RWPE2 (cell line): ENCODE data around the gene ARL1.

Experiments used
- ATAC-seq: fragments of 200-7000 bp; cut with Tn5 transposase; 3 replicates; pipeline ENCODE4 v1.9.1; 2021; ENCODE audit warnings: low read depth
- DNase-seq: peaks from one replicate; pipeline ENCODE4 v3.0.0-alpha.2; 2020; ENCODE audit warnings: low spot score
- H3K27ac ChIP-seq: fragments of 450-650 bp; 2 replicates; pipeline ENCODE4 v1.5.1; 2017; ENCODE audit warnings: mild to moderate bottlenecking; ENCODE audit not compliant: poor library complexity, severe bottlenecking
- H3K27me3 ChIP-seq: fragments of 250-450 bp; sonication (Bioruptor Pico); 2 replicates; pipeline ENCODE4 v1.5.1; 2021; ENCODE audit warnings: mild to moderate bottlenecking, moderate library complexity; ENCODE audit not compliant: insufficient read depth, poor library complexity, severe bottlenecking
- H3K36me3 ChIP-seq: fragments of 250-450 bp; sonication (Bioruptor Pico); 2 replicates; pipeline ENCODE4 v1.5.1; 2020; ENCODE audit warnings: low read depth, mild to moderate bottlenecking, moderate library complexity
- H3K4me1 ChIP-seq: fragments of 250-450 bp; sonication (Bioruptor Pico); 2 replicates; pipeline ENCODE4 v1.5.1; 2021; ENCODE audit warnings: mild to moderate bottlenecking, moderate library complexity; ENCODE audit not compliant: insufficient read depth, poor library complexity, severe bottlenecking
- H3K4me3 ChIP-seq: fragments of 250-450 bp; sonication (Bioruptor Pico); 2 replicates; pipeline ENCODE4 v1.5.1; 2021; ENCODE audit warnings: mild to moderate bottlenecking, moderate library complexity; ENCODE audit not compliant: severe bottlenecking
- H3K9me3 ChIP-seq: fragments of 250-450 bp; sonication (Bioruptor Pico); 2 replicates; pipeline ENCODE4 v1.5.1; 2021; ENCODE audit warnings: mild to moderate bottlenecking, moderate library complexity; ENCODE audit not compliant: severe bottlenecking
- CTCF ChIP-seq: fragments of 450-650 bp; IDR thresholded peaks from one replicate; pipeline ENCODE4 v1.5.1; 2017; ENCODE audit warnings: mild to moderate bottlenecking, moderate library complexity; ENCODE audit not compliant: poor library complexity, severe bottlenecking

Gene ARL1

DNA sequence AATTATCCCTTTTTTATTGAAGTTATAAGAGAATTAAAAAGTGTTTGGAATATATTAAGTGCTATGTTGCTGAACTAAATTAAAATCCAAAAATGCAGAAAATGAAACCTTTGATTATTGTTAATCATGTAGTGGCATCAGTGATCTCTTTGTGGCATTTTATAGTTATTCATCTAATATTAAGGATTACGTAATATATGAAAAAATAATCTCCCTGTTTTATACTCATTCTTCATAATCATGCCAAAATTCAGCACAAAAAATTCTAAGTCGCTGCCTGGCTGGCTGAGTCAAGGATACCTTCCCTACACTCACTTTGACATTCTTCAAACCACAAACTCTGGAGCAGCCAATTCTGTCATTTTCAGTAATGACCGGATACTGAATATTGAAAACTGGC is 63.7 kb downstream of the ARL1 start:
- Histone ChIP-seq H3K27me3 (no peaks in the 10 kb centered on the region), H3K4me3 (no peak overlapping the region), H3K4me1 (no peaks in the 10 kb centered on the region), H3K36me3 (peaks cover 88% of the 10 kb centered on the region), H3K9me3 (no peaks in the 10 kb centered on the region), H3K27ac (no peak overlapping the region)
- DNase-seq = no peak
- ATAC-seq = no peak
- no peak for TF ChIP-seq CTCF
